ENCODE results near the gene DNAJC5G. TPM values are rescaled to one million over a fixed set of nuclear protein-coding genes. Genes with fewer than 3 reads are reported as not detected.

DNAJC5G gene
- total and polyA plus RNA-seq, 2 donors (not counting 1 experiment from before 2014, with no cell fraction given) = not detected

- H3K4me1 ChIP-seq (ENCODE audit: control insufficient read depth in 2 of 2, insufficient read depth in 2 of 2, low read length in 2 of 2) = peaks cover 0 to 5% of the 10 kb centered on the region in 2 donors
- no peaks in the 10 kb centered on the region for H4K20me1 ChIP-seq (ENCODE audit: control insufficient read depth, insufficient read depth, low read length, poor library complexity, severe bottlenecking)
- H3K9me3 ChIP-seq (ENCODE audit: control extremely low read depth in 1 of 3, control insufficient read depth in 2 of 3, insufficient read depth in 1 of 3, low read length in 2 of 3) = peaks cover 0 to 4% (median 0%) of the 10 kb centered on the region in 3 donors
- Mint-ChIP-seq H3K27me3 (peaks cover 30% of the 10 kb centered on the region), H3K4me3 (no peak overlapping the region), H3K9me3 (ENCODE audit: insufficient read depth) (no peaks in the 10 kb centered on the region), H3K27ac (no peak overlapping the region), H3K4me1 (no peaks in the 10 kb centered on the region)
- H3K27me3 ChIP-seq (replicated peaks in 1 of 4; ENCODE audit: control extremely low read depth in 1 of 4, control insufficient read depth in 3 of 4, insufficient read depth in 4 of 4, low read length in 3 of 4) = peaks cover 0 to 23% (median 9%) of the 10 kb centered on the region in 4 experiments
- WGBS (ENCODE audit: insufficient coverage) = 71% methylated on average over 4 of the region's 12 CpGs
- H3K4me2 ChIP-seq (replicated peaks; ENCODE audit: low read depth, low read length, poor library complexity, severe bottlenecking) = no peak overlapping the region
- no peak overlapping the region for H3K4me3 ChIP-seq (ENCODE audit: control extremely low read depth in 1 of 5, extremely low read depth in 1 of 5, insufficient read depth in 1 of 5, low read depth in 2 of 5, low read length in 4 of 5)
- no peak overlapping the region for H3K27ac ChIP-seq (ENCODE audit: low read length in 2 of 2)
- DNase-seq = no peak
- no peaks in the 10 kb centered on the region for H3K36me3 ChIP-seq (replicated peaks in 1 of 2; ENCODE audit: control extremely low read depth in 1 of 2, control insufficient read depth in 1 of 2, extremely low read depth in 1 of 2, insufficient read depth in 2 of 2, low read length in 1 of 2)
- CTCF ChIA-PET = interaction anchor here (1.0 to 1.8 kb wide), 3 partner anchors 30 to 289 kb away, joined by 3 to 6 read pairs (median 6); no protein-coding TSS in a partner anchor
- no peak overlapping the region for H3K9ac ChIP-seq (ENCODE audit: low read length)
- intact Hi-C loops (cut with micrococcal nuclease) = no loop called here
- POLR2A ChIA-PET = no interaction called here
- TF ChIP-seq EZH2 (IDR thresholded peaks at IDR 0.05; ENCODE audit: borderline replicate concordance, insufficient read depth, low read depth, low read length, poor library complexity, severe bottlenecking) (no peak), CTCF (IDR thresholded peaks at IDR 0.05) (no peak)
- no peaks in the 10 kb centered on the region for H3K79me2 ChIP-seq (ENCODE audit: control insufficient read depth, insufficient read depth, low read length)
- no peak for ATAC-seq (ENCODE audit: low read depth)
- no peak overlapping the region for H2AFZ ChIP-seq (ENCODE audit: insufficient read depth, low read depth, low read length, poor library complexity, severe bottlenecking)
These were observed 25.9 kb upstream of the DNAJC5G start for GRCh38 chr2:27249159-27249890.

Data from B cell (primary cell).